Measurements from ENCODE around the gene NDUFA8.

The NDUFA8 gene

DNA sequence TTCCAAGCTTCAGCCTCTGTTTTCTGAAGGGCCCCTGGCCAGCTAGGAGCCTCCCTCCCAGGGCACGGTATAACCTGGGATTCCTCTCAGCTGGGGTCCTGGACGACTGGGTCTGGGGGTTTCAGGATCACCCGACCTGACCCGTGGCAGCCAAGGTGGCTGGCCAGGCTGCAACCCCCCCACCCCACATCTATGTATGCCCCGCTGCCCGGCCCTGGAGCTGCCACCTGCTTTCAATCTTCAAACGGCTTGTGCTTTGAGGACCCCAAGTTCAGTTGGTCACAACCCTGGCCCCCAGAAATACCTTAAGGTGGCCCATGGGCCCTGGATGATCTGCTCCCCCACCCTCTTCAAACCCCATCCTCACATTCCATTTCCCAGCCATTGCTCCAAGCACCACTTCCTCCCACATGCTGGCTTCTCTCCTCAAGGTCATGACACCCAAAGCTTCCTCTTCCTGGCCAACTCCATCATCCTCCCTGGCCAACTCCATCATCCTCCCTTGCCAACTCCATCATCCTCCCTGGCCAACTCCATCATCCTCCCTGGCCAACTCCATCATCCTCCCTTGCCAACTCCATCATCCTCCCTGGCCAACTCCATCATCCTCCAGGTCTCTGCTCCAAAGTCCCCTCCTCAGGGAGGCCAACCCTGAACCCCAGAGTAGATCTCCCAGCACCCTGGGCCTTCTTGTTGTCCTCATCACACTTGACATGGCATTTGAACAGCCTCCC lies 49.3 kb downstream of the NDUFA8 start:
- TF ChIP-seq CTCF (IDR thresholded peaks at IDR 0.05): no peak

GRCh38 chr9:122109035-122109813 lies 50.4 kb downstream of the NDUFA8 start:
- TF ChIP-seq CTCF (IDR thresholded peaks at IDR 0.05): no peak

DNA sequence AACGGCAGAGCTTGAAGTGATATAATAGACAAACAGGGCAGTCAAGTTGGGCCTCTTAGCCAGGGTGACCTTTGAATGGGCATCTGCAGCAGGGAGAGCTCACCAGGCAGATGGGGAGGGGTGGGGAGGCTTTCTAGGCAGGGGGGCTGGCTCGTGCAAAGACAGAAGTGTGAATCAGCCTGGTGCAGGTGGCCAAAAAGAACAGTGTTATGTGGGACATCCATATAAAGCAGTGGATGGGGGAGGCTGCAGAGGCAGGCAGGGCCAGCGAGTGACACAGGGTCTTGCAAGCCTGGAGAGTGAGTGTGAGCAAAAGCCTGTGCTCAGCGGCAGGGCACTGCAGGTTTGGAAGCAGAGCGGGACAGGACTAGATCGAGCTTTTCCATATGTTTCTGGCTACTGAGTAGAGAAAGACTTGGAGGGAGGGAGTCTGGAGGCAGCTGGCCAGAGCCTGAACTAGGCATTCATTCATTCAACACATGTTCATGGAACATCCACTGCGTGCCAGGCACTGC lies 52.2 kb downstream of the NDUFA8 start:
- TF ChIP-seq CTCF (IDR thresholded peaks at IDR 0.05): no peak

DNA sequence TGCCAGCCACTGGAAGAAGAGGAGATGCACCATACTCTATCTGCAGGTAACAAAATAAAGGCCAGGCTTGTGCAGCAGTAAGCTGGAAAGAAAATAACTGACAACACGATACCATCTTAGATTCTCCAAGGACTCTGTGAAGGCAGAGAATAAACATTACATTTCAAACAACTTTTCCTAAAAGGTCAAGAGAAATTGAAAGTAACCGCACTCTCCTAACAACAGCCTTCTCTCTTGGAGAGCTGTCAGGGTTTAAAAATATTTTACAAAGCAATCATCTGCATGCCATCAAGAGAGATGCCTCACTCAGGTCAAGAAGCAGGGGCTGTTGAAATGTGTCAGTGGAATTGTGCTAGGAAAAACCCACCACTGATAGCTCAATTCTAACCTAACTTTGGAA lies 53.0 kb downstream of the NDUFA8 start:
- no peak for TF ChIP-seq CTCF (IDR thresholded peaks at IDR 0.05)

DNA sequence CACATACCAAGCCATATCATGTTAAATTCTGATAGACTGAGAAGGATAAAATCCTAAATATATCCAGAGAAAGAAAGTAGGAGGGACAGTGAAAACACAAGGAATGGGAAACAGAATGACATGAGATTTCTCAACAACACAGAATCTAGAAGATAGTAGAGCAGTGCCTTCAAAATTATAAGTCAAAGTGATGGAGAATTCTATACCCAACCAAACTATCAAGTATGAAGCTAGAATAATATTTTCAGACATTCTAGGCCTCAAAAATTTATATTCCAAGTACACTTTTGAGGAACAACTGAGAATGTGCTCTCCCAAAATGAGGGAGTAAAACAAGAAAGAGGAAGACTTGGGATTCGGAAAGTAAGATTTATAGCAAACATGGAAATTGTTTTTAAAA lies 55.6 kb downstream of the NDUFA8 start:
- no peak for TF ChIP-seq CTCF (IDR thresholded peaks at IDR 0.05)

DNA sequence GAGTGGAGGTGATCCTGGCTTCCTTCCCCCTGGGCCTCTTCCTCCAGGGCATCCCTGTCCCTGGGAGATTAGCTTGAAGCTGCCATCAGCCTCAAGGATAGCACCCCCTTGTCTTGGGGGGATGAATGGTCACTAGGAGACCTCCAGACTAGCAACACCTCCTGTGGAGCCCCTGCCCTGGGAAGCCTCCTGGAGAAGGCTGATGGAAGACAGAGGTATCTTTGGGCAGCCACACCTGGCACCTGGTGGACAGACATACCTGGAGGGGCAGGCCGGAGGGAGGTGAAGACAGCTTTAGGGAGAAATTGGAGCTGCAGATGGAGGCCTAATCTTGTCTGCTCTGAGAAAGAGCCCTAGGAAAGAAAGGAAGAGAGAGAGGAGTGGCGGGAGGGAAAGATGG lies 57.4 kb downstream of the NDUFA8 start:
- TF ChIP-seq CTCF (IDR thresholded peaks at IDR 0.05): no peak

GRCh38 chr9:122100756-122101155 lies 58.8 kb downstream of the NDUFA8 start:
- no peak for TF ChIP-seq CTCF (IDR thresholded peaks at IDR 0.05)

All from LNCAP (cell line).